PC-3 (cell line): ENCODE measurements around the gene THEM4.
A peak's percentile ranks its signal among the peaks of the same experiment; 100 is the strongest.

Source experiments
- EZH2phosphoT487 ChIP-seq: fragments of 300-600 bp; sonication (generic); IDR thresholded peaks from 2 replicates; pipeline ENCODE4 v1.6.1; 2018; ENCODE audit warnings: mild to moderate bottlenecking, antibody characterized with exemption, low read length, borderline replicate concordance
- TF ChIP-seq, protein P1 (sequence below): fragments of 300-600 bp; sonication (generic); conservative IDR thresholded peaks from 2 replicates; pipeline ENCODE4 v1.5.1; 2017; ENCODE audit warnings: antibody characterized with exemption, low read depth, mild to moderate bottlenecking, low read length

DNA sequence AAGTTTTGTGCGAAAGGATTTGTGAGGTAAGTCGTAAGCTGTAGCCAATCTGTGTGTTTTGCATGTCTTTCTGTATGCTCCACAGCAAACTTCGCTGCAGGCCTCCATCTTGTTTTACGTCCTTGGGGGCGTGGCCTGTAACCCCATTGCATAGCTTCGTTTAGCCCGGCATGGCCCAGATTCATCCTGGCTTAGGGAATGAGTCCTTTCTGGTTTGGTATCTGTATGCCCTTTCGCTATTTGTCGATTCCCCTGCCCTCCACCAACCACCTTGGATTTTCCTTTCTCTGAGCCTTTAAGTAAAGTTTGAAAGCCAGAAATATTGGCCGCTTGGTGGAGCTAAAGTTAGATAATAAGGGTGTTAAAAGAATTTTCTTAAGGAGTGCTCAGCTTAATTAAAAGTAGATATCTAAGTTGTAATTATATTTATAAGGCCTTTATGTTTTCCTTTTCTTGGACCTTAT, 1.1 kb downstream of the THEM4 start:
- TF ChIP-seq EZH2phosphoT487, result no peak
- TF ChIP-seq, protein P1, sequence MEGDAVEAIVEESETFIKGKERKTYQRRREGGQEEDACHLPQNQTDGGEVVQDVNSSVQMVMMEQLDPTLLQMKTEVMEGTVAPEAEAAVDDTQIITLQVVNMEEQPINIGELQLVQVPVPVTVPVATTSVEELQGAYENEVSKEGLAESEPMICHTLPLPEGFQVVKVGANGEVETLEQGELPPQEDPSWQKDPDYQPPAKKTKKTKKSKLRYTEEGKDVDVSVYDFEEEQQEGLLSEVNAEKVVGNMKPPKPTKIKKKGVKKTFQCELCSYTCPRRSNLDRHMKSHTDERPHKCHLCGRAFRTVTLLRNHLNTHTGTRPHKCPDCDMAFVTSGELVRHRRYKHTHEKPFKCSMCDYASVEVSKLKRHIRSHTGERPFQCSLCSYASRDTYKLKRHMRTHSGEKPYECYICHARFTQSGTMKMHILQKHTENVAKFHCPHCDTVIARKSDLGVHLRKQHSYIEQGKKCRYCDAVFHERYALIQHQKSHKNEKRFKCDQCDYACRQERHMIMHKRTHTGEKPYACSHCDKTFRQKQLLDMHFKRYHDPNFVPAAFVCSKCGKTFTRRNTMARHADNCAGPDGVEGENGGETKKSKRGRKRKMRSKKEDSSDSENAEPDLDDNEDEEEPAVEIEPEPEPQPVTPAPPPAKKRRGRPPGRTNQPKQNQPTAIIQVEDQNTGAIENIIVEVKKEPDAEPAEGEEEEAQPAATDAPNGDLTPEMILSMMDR, result peak; percentile 39; the same call in 1 of the 2 replicates
